Activated B cell treated with CpG ODN at 0.5 μM for 24 hours (primary cell): ENCODE results near the gene ARL15. TPM values are rescaled to one million over a fixed set of nuclear protein-coding genes. Genes with fewer than 3 reads are reported as not detected.

Experiments
- ATAC-seq: fragments of 200-7000 bp; cut with Tn5 transposase; one replicate; pipeline ENCODE4 v1.10.0; 2021; ENCODE audit warnings: low read depth, mild to moderate bottlenecking, moderate library complexity
- CTCF ChIA-PET: fragments of 350-600 bp; sonication (Branson Sonifier 250); formaldehyde crosslinking; loops from one replicate; lab custom pipeline; 2021; ENCODE audit warnings: antibody characterized with exemption; lab: Charles Lee
- POLR2A ChIA-PET: fragments of 350-600 bp; sonication (Branson Sonifier 250); formaldehyde crosslinking; loops from one replicate; lab custom pipeline; 2021; ENCODE audit warnings: antibody characterized with exemption; lab: Charles Lee
- DNase-seq: peaks from one replicate; pipeline ENCODE4 v3.0.0; 2022
- H3K27ac Mint-ChIP-seq: one replicate; pipeline ENCODE4 v1.8.0; 2020; ENCODE audit warnings: mixed read lengths
- H3K27me3 Mint-ChIP-seq: one replicate; pipeline ENCODE4 v1.8.0; 2021; ENCODE audit warnings: mixed read lengths
- H3K36me3 Mint-ChIP-seq: one replicate; pipeline ENCODE4 v1.8.0; 2021; ENCODE audit warnings: low read depth, mixed read lengths
- H3K4me1 Mint-ChIP-seq: one replicate; pipeline ENCODE4 v1.8.0; 2021; ENCODE audit warnings: mixed read lengths
- H3K4me3 Mint-ChIP-seq: one replicate; pipeline ENCODE4 v1.8.0; 2020; ENCODE audit warnings: mild to moderate bottlenecking, mixed read lengths
- H3K9me3 Mint-ChIP-seq: one replicate; pipeline ENCODE4 v1.8.0; 2020; ENCODE audit warnings: mixed read lengths
- intact Hi-C: fragments of 100-400 bp; cut with micrococcal nuclease; formaldehyde crosslinking; loops from one replicate; pipeline ENCODE4 v1.15.1; 2024
- total RNA-seq: library from RNA; stranded (reverse); gene quantifications from 2 replicates; pipeline ENCODE4 v1.2.3, GENCODE V29; 2022
- TF ChIP-seq, protein P1 (sequence below): fragments of 200-600 bp; IDR thresholded peaks from one replicate; pipeline ENCODE4 v1.8.0; 2022; ENCODE audit warnings: antibody characterized with exemption, mild to moderate bottlenecking

The ARL15 gene
- total RNA-seq, 1 donor from 2014 or later, result 17.5 TPM

DNA sequence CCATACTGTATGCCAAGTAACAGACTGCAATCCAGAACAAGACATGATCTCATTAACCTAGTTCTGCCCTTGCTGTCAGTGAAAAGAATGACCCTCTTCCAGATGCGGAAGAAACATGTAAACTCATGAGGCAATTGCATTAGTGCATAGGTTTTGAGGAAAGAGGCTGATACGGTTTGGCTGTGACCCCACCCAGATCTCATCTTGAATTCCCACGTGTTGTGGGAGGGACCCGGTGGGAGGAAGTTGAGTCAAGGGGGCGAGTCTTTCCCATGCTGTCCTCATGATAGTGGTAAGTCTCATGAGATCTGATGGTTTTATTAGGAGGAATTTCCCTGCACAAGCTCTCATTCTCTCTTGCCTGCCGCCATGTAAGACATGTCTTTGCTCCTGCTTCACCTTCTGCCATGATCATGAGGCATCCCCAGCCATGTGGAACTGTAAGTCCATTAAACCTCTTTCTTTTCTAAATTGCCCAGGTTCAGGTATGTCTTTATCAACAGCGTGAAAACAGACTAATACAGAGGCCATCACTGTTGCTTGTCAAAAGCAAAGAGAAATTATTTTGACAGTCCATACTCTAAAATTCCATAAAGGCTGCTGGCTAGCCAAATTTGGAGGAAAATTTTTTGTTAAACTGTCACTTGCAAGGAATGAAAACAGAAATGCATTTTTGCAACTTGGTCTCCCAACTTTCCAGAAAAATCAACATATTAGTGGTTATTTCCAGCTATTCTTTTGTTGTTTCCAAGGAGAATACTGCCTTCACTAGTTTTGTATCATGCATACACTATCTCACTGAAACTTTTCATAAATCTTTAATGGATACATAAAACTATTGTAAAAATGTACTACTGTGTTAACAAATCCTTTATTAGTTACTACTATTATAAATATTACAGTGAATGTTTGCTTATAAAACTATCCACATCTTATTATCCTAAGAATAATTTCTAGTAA lies 3.2 kb upstream of the ARL15 start:
- Mint-ChIP-seq H3K36me3 (peaks cover 12% of the 10 kb centered on the region), H3K27ac (no peak overlapping the region), H3K4me1 (peaks cover 14% of the 10 kb centered on the region), H3K9me3 (no peaks in the 10 kb centered on the region), H3K4me3 (no peak overlapping the region), H3K27me3 (peaks cover 19% of the 10 kb centered on the region)
- ATAC-seq (no peak), DNase-seq (no peak)
- intact Hi-C loops, result loop anchor here (5.0 to 10.0 kb wide), 4 partner anchors 201 to 1509 kb away; partner anchors contain the start of genes DHX29, MTREX, PLPP1 and SNX18
- TF ChIP-seq, protein P1, sequence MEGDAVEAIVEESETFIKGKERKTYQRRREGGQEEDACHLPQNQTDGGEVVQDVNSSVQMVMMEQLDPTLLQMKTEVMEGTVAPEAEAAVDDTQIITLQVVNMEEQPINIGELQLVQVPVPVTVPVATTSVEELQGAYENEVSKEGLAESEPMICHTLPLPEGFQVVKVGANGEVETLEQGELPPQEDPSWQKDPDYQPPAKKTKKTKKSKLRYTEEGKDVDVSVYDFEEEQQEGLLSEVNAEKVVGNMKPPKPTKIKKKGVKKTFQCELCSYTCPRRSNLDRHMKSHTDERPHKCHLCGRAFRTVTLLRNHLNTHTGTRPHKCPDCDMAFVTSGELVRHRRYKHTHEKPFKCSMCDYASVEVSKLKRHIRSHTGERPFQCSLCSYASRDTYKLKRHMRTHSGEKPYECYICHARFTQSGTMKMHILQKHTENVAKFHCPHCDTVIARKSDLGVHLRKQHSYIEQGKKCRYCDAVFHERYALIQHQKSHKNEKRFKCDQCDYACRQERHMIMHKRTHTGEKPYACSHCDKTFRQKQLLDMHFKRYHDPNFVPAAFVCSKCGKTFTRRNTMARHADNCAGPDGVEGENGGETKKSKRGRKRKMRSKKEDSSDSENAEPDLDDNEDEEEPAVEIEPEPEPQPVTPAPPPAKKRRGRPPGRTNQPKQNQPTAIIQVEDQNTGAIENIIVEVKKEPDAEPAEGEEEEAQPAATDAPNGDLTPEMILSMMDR, result no peak
- ChIA-PET POLR2A (no interaction called here), CTCF (no interaction called here)

DNA sequence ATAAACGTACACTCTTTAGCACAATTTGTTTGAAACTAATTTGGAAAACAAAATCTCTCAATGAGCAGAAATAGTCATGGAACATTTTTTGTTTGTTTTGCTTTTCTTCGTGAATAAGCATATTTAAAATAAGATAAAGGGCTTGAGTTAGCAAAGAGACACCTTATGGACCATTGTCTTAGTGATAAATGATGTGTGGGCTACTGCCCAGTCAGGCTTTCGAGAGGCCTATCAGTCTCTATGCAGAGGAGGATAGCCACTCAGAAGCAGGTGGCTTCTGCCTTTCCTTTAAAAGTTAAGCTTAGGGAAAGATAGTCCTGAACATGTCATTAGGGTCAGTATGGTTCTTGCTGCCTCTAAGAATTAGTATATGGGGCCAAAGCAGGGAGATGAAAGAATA lies 2.1 kb upstream of the ARL15 start:
- Mint-ChIP-seq H3K27me3 (peaks cover 9% of the 10 kb centered on the region), H3K4me1 (peaks cover 18% of the 10 kb centered on the region), H3K36me3 (peaks cover 12% of the 10 kb centered on the region), H3K9me3 (no peaks in the 10 kb centered on the region), H3K27ac (no peak overlapping the region), H3K4me3 (peak overlapping the region; percentile 97)
- TF ChIP-seq, protein P1, result no peak
- DNase-seq (no peak), ATAC-seq (no peak)
- ChIA-PET POLR2A (interaction anchor here (1.8 kb wide), 1 partner anchor 206 kb away, joined by 5 read pairs; the partner anchor contains the start of gene SNX18), CTCF (interaction anchor here (0.9 to 2.5 kb wide), 3 partner anchors 107 to 177 kb away, joined by 3 to 12 read pairs (median 5); no protein-coding TSS in a partner anchor)
- intact Hi-C loops, result loop anchor here (5.0 to 10.0 kb wide), 4 partner anchors 202 to 1508 kb away; partner anchors contain the start of genes DHX29, MTREX, PLPP1 and SNX18

DNA sequence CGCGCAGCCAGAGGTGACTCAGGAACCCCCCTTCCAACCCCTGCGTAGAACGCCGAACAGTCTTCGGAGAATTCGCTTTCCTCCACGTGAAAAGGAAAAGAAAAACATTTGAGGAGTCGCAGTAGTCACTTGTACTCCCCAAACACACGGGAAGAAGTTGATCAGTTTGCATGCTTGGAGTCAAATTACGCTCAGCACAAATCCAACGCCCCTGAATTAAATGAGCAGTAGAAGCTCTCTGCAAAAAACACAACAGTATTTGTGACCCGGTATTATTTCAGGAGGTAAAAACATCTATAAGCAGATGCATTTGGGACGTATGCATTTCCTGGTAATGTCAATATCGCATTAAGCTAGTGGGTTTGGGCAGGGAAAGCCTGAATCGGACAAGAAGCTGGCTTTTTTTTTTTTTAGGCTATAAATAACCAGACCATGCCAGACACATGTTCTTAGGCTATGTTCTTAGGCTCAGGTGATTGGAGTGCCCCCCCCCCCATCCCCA lies 854 bp upstream of the ARL15 start:
- TF ChIP-seq, protein P1, result no peak
- DNase-seq (no peak), ATAC-seq (peak; percentile 0)
- ChIA-PET POLR2A (interaction anchor here (0.6 to 1.8 kb wide), 8 partner anchors 65 to 1226 kb away, joined by 3 to 10 read pairs (median 5); partner anchors contain the start of gene SNX18), CTCF (interaction anchor here (0.8 to 2.5 kb wide), 5 partner anchors 67 to 1201 kb away, joined by 3 to 12 read pairs (median 5); no protein-coding TSS in a partner anchor)
- Mint-ChIP-seq H3K4me1 (peaks cover 24% of the 10 kb centered on the region), H3K27ac (peak overlapping the region; percentile 91), H3K36me3 (peaks cover 12% of the 10 kb centered on the region), H3K9me3 (no peaks in the 10 kb centered on the region), H3K27me3 (peaks cover 4% of the 10 kb centered on the region), H3K4me3 (peak overlapping the region; percentile 97)
- intact Hi-C loops, result loop anchor here (1.0 to 10.0 kb wide), 12 partner anchors 68 to 1506 kb away; partner anchors contain the start of genes CDC20B, DHX29, MTREX and NDUFS4

DNA sequence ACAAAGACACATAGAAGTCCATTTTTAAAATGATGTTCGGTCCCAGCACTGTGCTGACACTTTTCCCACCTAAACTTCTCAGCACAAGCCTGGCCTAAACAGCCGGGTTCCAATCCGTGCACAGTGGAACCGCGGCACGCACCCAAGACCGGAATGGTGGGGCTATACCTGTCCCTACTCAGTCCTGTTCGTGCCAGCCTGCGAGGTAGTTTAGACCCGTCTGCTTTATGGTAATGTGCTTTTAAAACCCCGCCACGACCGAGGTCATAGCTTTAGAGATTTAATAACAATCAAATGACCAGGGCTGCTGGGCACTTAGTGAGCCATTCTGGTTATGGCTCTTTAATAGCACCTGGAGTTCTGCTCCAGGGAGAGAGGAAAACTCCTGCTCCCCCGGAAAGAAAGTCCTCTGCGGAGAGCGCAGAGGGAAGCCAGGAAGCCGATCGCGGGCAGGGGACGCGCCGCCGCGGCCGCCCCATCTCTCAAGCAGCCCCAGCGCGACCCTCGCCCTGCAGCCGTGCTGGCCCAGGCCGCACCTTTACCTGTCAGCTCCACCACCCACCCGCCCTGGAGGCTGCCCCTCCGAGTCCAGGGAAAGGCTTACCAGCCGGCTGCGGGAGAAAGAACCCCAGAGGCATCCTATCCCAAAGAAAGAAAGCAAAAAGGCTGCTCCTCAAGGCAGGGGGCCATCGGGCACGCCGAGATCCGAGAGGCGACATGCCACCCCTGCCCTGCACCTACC lies 511 bp downstream of the ARL15 start:
- intact Hi-C loops, result loop anchor here (1.0 to 10.0 kb wide), 13 partner anchors 67 to 1505 kb away; partner anchors contain the start of genes CDC20B, DHX29, MOCS2 and MTREX
- Mint-ChIP-seq H3K27me3 (peaks cover 3% of the 10 kb centered on the region), H3K4me1 (peaks cover 24% of the 10 kb centered on the region), H3K27ac (peak overlapping the region; percentile 91), H3K4me3 (peak overlapping the region; percentile 97), H3K36me3 (peaks cover 12% of the 10 kb centered on the region), H3K9me3 (no peaks in the 10 kb centered on the region)
- peak; percentile 19 for ATAC-seq
- DNase-seq, result no peak
- TF ChIP-seq, protein P1, result no peak
- ChIA-PET CTCF (interaction anchor here (2.5 kb wide), 1 partner anchor 179 kb away, joined by 12 read pairs; no protein-coding TSS in a partner anchor), POLR2A (interaction anchor here (0.6 to 1.2 kb wide), 7 partner anchors 11 to 914 kb away, joined by 3 to 7 read pairs (median 3); no protein-coding TSS in a partner anchor)
